Hematopoietic multipotent progenitor cell treated with erythropoietin and hydrocortisone succinate and interleukin-3 and kit ligand, for 15 days (in vitro differentiated cells): ENCODE results near the gene PCDHB1.

Source experiments
- DNase-seq: peaks from one replicate; pipeline ENCODE4 v3.0.0-alpha.2; 2015; ENCODE audit warnings: low spot score

The PCDHB1 gene, protein sequence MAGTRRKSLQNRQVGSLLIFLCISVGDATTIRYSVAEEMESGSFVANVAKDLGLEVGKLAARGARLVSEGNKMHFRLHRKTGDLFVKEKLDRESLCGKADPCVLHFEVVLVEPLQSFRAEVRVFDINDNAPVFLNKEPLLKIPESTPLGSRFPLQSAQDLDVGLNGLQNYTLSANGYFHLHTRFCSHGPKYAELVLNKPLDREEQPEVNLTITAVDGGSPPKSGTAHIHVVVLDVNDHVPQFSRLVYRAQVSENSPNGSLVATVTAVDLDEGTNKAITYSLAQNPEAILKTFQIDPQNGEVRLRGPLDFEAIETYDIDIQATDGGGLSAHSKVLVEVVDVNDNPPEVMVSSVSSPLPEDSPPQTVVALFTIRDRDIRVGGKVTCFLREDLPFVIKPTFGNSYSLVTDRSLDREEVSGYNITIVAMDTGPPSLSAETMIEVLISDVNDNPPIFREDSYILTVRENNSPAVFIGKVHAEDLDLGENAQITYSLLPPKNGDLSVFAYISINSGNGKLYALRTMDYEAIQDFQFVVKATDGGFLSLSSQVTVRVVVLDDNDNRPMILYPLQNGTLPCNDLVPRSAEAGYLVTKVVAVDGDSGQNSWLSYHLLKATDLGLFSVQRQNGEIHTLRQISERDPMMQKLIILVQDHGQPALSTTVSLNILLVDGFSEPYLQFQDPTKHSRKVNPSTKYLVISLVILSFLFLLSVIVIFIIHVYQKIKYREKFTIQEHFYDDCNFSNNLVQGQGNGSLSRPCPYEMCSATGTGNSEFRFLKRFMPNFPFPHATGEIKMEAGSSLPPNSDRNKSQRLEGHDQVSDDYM

DNA sequence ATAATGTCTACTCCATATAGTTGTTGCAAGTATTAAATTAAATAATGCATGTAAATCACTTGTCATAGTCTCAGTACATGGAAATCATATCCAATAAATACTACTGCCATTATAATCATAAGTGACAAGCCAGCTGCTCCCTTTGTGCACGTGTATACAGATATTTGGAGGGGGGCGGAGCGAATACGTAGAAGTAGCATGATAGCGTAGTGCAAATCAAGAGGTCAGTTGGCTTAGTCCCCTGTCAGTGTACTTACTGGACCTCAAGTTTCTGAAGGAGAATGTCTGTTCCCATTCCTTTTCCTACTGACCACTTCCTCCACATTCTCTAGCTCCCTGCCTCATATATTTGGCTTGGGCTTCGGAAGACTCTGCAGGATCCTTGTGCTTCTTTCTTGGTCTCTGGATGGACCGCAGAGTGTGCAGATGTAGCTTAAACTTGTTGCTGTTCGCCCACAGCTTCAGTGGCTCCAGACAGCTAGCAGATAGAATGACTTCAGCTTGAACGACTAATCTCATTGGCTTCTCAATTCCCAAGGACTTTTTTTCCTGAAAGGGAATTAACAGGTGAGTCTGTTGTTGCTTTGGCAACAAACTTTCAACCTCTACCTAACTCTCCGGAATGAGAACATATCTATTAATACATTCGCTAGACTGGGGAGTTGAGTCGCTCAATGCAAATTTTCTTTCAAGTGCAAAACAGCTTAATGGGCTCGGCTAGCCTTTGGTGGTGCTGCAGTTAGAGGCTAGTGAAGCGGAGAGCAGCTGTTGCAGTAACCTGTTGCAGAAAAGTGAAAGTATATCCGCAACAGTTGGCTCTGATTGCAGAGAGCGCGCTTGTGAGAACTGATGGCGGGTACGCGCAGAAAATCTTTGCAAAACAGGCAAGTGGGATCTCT lies at the start of gene PCDHB1:
Gene PCDHB1 (plus strand): TSS at position 753 of the 899 bp plus-strand sequence. CDS start 97 bp downstream, at position 850.
- DNase-seq = no peak

DNA sequence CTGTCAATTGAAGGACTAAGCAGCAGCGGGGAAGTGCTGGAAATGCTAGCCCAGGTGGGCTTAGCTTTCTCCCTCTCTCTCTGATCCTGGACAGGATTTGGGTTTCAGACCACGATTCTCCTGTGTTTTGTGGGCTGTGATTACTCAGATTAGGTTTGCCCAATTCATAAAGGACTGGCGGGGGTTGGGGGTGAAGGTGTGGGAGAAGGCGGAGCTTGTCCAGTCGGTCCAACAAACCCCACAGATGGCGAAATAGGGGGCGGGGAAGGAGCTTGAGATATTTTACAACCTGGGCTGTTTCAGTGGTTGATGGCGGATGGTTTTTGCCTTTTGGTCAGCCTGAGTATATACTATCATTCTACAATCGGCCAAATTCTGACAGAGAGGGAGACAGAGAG lies 49.7 kb upstream of the PCDHB1 start:
- no peak for DNase-seq

DNA sequence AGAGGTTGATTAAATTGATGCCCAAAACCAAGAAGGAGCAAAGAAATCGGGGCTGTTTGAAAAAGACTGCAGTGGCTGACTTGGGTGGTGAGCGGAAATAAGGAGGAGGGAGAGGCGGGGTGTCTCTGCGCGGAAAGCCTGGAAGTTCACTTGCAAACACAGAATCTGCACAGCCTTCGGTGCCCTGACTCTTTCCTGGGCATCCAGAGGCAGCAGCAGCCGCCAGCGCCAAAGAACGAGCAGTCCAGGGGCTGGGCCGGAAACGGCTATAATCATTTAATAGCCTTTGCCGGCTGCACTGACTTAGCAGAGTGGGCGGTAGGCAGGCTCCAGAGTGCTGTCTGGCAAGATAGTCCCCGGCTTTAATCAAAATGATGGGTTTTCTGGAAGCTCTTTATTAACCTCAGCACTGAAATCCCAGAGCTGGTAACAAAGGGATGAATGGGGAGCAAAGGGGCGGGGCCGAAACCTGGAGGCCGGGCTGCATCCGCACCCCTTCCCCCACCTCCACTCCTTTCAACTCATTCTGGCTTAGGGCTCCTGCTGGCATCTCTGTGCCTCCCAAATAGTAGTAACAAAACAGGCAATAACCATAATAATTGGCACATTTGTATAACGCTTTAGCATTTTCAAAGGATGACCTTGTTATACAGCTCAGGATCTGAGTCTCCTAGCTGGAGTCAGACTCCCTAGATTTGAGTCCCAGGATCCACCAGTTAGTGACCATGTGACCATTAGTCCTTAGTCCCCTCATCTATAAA lies 49.1 kb upstream of the PCDHB1 start:
- DNase-seq = no peak

DNA sequence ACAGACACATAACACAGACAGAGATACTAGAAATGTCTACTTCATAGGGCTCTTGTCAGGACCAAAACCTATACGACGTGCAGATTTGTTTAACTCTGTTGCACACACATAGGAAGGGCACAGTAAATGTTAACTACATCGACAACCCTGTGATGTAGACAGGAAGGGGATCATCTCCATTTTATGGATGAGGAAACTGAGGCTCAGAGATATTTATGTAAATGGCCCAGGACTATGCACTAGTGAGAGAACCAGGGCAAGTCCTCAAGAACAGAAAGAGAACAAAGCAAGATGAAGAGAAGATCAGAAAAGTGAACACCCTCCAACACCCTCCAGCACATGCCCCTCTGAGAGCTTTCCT lies 48.6 kb upstream of the PCDHB1 start:
- DNase-seq = no peak

DNA sequence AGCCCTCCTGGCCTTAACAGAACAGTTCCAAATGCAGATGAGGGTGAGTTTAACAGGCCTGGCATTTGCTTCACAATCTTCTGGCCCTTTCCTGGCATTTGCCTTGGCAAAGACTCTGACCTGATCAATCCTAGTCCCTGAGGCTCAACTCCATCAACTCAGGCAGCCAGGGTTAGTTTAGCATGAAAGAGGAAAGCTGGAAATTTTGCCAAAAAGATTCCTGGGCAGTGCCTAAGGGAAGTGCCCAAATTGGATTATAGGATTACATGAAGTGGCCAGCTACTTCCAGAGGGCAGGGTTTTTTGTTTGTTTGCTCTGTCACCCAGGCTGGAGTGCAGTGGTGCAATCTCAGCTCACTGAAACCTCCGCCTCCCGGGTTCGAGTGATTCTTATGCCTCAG lies 48.1 kb upstream of the PCDHB1 start:
- DNase-seq = no peak

DNA sequence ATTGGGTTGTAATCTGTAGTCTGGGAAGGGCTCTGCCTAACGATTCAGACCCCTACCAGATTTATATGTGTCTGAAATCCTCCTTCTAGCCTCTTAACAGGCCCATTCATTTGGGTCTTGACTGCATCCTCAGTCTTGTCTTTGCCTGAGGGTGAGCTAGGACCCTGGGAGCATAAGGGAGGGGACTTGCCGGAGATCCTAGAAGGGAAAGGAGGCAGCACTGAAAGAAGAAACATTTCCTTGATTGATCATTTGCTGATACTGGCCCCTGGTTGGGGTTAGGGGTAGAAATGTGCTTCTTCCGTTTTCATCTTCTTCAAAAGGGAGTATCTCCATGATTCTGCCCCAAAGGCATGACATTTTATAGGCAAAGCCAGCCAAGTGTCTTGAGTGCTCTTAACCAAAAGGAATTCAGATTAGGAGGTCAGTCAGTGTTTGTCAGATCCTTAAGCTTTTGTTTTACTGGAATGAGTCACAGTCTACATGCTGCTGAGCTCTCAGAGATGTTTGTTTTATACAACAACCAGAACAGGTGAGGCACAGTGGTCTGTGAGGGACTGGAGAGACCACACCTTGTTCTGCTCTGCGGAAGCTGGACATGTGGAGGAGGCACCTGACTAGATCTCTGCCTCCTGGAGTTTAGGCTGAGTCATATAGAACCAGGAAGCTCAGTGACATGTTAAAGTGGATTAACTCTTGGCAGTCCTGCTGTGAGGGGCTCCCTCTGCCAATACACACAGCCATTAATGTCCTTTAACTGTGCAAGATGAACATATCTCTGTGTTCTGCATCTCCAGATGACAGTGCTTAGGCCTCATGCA lies 47.2 kb upstream of the PCDHB1 start:
- no peak for DNase-seq

DNA sequence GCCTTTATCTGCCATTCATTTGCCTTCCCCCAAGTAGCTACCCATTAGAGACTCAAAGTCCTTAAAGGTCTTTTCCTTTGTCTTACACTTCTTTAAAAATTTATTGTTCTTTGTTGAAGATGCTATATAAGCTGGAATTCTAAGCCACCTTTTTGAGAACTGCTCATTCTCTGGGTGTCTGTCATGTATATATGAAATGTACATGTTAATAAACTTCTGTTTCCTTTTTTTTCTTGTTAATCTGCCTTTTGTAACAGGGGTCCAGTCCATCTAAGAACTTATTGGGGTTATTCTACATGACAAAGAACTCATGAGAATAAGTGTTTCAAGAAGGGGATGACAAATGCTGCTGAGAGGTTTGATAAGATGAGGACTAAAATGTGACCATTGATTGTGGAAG lies 43.4 kb upstream of the PCDHB1 start:
- no peak for DNase-seq

DNA sequence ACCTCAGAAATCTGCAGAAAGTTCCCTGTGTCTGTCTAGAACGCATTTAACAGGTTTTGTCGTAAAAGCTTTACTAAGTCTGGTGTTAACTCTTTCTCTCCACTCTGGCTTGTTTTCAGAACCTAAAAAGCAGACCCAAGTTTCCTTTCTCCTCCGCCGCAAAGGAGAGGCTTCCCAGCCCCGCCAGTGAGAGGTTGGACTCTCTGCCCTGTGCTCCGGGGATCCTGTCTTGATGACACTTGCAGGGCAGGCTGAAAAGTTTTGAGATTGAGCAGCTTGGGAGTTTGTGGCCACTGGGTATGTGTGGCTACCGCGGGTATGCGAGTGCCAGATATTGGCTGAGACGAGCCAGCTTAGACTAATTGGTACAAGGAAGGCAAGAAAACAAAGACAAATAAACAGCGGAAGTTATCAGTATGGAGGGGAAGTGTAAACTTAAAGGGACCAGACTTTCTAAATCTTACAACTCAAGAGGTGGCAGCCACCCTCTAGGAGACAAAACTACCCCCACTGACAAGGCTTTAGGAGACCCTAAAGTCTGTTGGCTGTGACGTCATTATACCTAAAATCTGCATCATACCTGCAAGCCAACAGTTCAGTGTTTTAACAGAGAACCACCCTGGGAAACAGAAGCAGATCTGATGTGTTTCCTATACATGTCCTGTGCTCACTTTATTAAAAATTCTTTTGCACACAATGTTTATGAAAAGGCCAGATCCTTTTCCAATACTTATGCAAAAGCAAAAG lies 41.0 kb upstream of the PCDHB1 start:
- DNase-seq = no peak

DNA sequence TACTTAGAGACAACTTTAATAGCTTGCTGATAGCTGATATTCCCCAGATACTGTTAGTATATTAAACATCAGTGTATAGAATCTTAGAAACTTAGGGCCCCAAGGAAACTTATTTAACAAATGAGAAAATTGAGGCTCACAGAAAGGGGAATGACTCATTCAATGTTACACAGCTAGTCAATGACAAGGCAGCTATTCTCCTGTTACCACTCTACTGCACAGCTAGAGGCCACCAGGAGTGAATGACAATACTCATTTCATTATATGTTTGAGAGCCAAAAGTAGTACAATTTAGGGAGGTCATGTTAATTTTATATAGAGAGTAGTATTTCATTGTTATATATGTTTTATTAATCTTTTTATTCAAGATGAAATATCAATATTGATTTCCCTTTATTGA lies 33.2 kb upstream of the PCDHB1 start:
- no peak for DNase-seq

DNA sequence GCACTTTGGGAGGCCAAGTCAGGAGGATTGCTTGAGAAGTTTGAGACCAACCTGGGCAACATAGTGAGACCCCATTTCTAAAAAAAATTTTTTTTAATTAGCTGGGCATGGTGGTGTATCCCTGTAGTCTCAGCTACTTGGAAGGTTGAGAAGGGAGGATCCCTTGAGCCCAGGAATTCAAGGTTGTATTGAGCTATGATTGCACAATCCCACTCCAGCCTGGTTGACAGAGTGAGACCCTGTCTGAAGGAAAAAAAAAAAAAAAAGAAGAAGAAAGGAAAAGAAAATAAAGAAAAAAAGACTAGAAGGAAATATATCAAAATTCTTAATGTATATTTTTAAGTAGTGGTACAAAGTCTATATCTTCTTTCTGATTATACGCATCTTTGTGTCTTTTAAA lies 28.8 kb upstream of the PCDHB1 start:
- DNase-seq = no peak

DNA sequence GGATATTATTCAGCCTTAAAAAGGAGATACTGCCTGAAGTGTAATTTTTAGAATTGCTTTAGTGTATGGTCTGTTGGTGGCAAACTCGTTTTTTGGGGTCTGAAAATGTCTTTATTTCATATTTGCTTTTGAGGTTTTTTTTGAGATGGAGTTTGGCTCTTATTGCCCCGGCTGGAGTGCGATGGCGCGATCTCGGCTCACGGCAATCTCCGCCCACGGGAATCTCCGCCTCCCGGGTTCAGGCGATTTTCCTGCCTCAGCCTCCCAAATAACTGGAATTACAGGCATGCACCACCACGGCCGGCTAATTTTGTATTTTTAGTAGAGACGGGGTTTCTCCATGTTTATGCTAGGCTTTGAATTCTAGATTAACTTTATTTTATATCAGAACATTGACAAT lies 20.2 kb upstream of the PCDHB1 start:
- DNase-seq = no peak

DNA sequence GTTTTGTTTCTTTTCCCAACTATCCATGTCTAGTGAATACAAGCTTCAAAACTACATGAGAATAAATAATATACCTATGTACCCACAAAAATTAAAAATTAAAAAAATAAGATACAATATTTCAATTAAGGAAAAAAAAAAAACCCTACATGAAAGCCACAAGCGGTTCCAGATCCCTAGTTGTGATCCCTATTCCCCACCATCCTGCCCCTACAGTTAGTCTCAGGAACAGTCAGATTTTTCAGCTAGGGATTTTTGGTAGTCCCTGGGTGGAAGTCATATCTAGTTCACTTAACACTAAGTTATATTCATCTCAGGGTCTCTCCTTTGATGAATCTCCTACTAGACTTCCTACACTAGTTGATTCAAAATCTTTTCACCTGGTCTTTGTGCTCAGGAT lies 18.5 kb upstream of the PCDHB1 start:
- DNase-seq = no peak

DNA sequence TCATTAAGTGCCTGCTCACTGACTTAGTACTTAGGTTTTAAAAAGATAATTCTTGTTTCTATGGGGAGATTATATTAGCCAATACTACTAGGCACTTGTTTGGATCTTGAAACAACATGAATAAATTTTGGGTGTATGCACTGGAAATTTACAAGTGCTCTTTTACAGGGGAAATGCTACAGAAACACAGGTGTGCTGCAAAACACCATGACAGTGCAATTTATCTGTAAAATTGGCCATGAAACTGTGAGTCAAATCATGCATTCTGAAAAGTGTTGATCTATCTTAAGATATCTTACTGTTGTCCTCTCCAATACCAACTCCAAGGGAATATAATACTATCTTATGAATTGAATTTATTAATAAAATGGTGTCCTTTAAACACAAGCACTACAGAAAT lies 12.1 kb upstream of the PCDHB1 start:
- no peak for DNase-seq

DNA sequence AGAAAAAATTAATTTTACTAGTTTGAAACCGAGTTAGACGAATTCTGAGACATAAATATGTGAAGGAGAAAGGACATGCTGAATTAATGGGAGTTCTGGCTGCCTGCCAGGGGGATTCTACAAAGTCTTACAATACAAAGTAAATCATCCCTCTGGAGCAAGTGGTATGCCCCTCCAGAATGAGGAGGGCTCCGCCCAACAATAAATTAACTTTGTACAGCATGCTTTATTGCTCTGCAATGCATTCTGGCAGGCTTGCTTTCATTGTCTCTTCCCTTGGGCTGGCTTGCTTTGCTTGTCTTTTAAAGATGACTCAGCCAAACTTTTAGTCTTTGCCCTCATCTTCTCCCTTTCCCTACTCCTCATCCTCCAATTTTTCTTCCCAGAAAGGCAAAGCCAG lies 11.7 kb upstream of the PCDHB1 start:
- no peak for DNase-seq

DNA sequence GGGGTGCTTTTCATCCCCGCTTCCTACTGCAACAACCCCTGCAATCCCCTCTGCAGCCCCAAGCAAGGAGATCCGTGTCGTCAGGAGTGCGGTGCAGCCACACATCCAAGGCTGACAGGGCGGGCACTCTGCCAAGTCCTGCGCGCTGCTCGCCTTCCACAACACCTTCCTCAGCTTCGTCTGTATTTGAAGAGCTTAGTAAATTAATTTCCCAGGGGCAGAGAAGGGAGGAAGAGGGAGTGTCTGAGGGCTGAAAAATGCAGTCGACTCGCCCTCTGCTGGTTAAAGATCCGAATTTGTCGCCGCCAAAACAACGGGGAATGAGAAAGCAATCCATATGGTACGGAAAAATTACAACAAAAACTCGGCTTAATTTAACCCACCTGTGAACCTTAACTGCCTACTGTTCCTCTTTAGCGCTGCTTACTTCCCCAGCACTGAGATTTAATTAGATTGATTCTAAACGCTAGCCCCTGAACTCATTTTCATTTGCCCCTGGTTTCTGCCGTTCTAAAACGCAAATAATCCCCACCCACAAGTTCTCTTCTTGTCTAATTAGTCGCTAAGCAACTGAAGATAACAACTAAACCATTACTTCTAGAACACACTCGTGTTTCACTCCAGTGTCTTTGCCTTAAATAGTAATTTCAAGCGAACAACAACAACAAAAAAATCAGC lies 10.9 kb upstream of the PCDHB1 start:
- DNase-seq = no peak

DNA sequence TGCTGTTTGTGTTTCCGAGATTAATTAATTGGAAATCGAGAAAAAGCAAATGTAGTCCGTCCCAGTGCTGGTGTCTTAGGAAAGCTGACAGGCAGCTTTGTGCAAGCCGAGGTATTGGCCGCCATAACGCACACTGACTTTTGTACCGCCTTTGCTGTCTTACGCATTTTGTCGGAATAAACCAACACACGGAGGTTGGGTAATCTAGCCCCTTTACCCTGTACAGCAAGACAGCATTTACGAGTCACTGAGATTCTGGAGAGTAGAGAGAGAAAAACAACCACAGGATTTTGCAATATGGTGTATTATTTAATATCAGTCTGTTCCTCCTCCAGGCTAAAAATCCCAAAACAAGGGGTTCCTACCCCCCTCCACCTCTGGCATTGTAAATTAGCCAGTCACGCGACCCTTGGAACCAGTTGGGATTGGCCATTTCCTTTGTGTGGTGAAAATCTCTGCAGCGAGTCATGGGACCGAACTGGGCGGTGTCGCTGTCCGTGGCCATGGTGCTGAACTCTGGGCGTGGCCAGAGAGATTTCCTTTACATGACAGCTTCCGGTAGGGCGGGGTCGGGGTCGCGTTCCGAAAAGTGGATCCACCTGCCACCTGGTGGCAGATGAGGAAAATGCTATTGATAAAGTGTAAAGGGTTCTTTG lies 10.3 kb upstream of the PCDHB1 start:
- DNase-seq = peak; percentile 37

DNA sequence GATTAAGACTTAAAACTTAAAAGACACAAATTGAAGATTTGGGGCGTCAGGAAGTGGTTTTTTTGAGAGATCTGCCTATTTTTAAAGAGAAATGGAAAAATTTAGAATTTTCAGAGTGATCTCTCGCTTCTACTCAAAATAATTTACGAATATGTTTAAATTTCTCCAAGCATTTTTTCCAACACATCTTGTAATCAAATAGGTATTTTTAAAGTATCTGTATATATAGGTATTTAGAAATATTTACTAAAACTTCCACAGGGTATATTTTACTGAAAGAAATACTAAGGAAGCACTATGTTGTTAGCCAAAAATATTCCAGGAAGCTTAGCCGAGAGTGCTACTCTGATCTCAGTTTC lies 9.8 kb upstream of the PCDHB1 start:
- DNase-seq = no peak

DNA sequence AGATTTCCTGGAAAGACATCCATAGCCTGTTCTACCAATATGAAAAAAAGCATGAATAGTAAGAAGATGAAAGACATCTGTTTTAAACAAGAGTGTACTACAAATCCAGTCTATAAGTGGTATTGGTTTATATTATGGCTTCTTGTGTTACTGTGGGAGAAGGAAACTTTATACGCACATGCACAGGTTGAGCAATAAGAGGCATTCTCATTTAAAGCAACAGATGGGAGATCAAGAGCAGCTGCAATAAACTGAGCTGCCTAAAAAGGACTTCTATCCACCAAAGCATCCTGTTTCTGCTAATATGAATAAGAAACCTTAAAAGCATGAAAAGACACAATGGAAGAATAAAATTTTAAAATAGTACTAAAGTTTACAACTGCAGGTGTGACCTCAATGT lies 8.6 kb upstream of the PCDHB1 start:
- DNase-seq = no peak

DNA sequence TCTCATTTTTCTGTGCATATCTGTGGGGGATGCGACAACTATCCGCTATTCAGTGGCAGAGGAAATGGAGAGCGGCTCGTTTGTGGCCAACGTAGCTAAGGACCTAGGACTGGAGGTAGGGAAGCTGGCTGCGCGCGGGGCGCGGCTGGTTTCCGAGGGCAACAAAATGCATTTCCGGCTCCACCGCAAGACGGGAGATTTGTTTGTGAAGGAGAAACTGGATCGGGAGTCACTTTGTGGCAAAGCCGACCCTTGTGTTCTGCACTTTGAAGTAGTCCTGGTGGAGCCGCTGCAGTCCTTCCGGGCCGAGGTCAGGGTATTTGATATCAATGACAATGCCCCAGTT lies 320 bp downstream of the PCDHB1 start:
- DNase-seq = no peak
